HG03558 (cell line): Measurements from ENCODE around the gene ATP2A3.

Experiments
- ATAC-seq: cut with Tn5 transposase; IDR thresholded peaks from one replicate; pipeline ENCODE4 v1.9.1; 2021; ENCODE audit warnings: moderate number of reproducible peaks; ENCODE audit not compliant: unreplicated experiment; ENCODE audit errors: extremely low read depth

The ATP2A3 gene

GRCh38 chr17:3915995-3916696 is 48.1 kb downstream of the ATP2A3 start, which contains the start of gene P2RX1:
Gene P2RX1 (minus strand): TSS chr17:3916465. CDS start chr17:3916225, 240 bp downstream.
- ATAC-seq = no peak

- ATAC-seq = no peak
Observed at GRCh38 chr17:3915581-3915994, 48.6 kb downstream of the ATP2A3 start.

GRCh38 chr17:3914312-3914670 is 49.9 kb downstream of the ATP2A3 start:
- no peak for ATAC-seq

- no peak for ATAC-seq
Observed at GRCh38 chr17:3913531-3914311, 50.5 kb downstream of the ATP2A3 start.

GRCh38 chr17:3912827-3913226 is 51.4 kb downstream of the ATP2A3 start:
- ATAC-seq = no peak

- ATAC-seq = peak; percentile 55
Observed at GRCh38 chr17:3911271-3912053, 52.8 kb downstream of the ATP2A3 start.

- no peak for ATAC-seq
Observed at GRCh38 chr17:3910420-3911270, 53.6 kb downstream of the ATP2A3 start.

- no peak for ATAC-seq
Observed at GRCh38 chr17:3909257-3909656, 55.0 kb downstream of the ATP2A3 start.

GRCh38 chr17:3907483-3908216 is 56.6 kb downstream of the ATP2A3 start:
- no peak for ATAC-seq

- ATAC-seq = no peak
Observed at GRCh38 chr17:3906881-3907280, 57.4 kb downstream of the ATP2A3 start.

- ATAC-seq = no peak
Observed at GRCh38 chr17:3905017-3905520, 59.2 kb downstream of the ATP2A3 start.

- ATAC-seq = no peak
Observed at GRCh38 chr17:3904501-3904900, 59.7 kb downstream of the ATP2A3 start.

GRCh38 chr17:3903881-3904290 is 60.4 kb downstream of the ATP2A3 start:
- ATAC-seq = no peak

GRCh38 chr17:3903051-3903825 is 61.0 kb downstream of the ATP2A3 start:
- no peak for ATAC-seq

GRCh38 chr17:3900646-3901045 is 63.6 kb downstream of the ATP2A3 start:
- ATAC-seq = no peak

- ATAC-seq = no peak
Observed at GRCh38 chr17:3897731-3898130, 66.5 kb downstream of the ATP2A3 start.

- no peak for ATAC-seq
Observed at GRCh38 chr17:3896968-3897235, 67.3 kb downstream of the ATP2A3 start.

GRCh38 chr17:3896108-3896967 is 67.9 kb downstream of the ATP2A3 start:
- no peak for ATAC-seq
